ENCODE measurements around the gene ZNF467. TPM values are rescaled to one million over a fixed set of nuclear protein-coding genes. Genes with fewer than 3 reads are reported as not detected.

Gene ZNF467
- total and polyA plus RNA-seq, 2 of the 8 experiments (the other 6 are each of a cell fraction or from before 2014, with no cell fraction given), result 0.50 to 0.51 TPM

- no peak for TF ChIP-seq ATF3 (IDR thresholded peaks at IDR 0.05; ENCODE audit: insufficient read depth, low read depth, low read length)
- TF ChIP-seq JUN (IDR thresholded peaks at IDR 0.05; ENCODE audit: low read depth, low read length), result no peak
- no peak for TF ChIP-seq CEBPB (IDR thresholded peaks at IDR 0.05; ENCODE audit: low read depth, low read length)
- TF ChIP-seq TCF12 (IDR thresholded peaks at IDR 0.05; ENCODE audit: low read depth, low read length), result no peak
These were observed 10.8 kb downstream of the ZNF467 start (continued) for GRCh38 chr7:149762610-149763009.

Measured in H1 (cell line).